Endothelial cell of umbilical vein (primary cell): ENCODE results near the gene ATXN1.

ENCODE experiments used
- EZH2 ChIP-seq: IDR thresholded peaks from 2 replicates; pipeline ENCODE4 v1.6.1; 2012; ENCODE audit warnings: borderline replicate concordance, low read depth, mild to moderate bottlenecking, moderate library complexity, low read length, inconsistent platforms; ENCODE audit not compliant: severe bottlenecking
- FOS ChIP-seq: IDR thresholded peaks from 2 replicates; pipeline ENCODE4 v1.6.1; 2011; ENCODE audit warnings: mild to moderate bottlenecking, low read length, moderate library complexity, borderline replicate concordance; ENCODE audit not compliant: insufficient read depth
- TF ChIP-seq, protein P1 (sequence below), 2 donors: IDR thresholded peaks; 1 replicate in 1 of 2; 2 replicates in 1 of 2; pipeline ENCODE4 v1.5.1; 2011; ENCODE audit warnings: low read length in 2 of 2, mild to moderate bottlenecking in 2 of 2, moderate library complexity in 2 of 2, control low read depth in 1 of 2, inconsistent platforms in 1 of 2, low read depth in 1 of 2; ENCODE audit not compliant: insufficient read depth in 1 of 2; ENCODE audit errors: extremely low read depth in 1 of 2

DNA sequence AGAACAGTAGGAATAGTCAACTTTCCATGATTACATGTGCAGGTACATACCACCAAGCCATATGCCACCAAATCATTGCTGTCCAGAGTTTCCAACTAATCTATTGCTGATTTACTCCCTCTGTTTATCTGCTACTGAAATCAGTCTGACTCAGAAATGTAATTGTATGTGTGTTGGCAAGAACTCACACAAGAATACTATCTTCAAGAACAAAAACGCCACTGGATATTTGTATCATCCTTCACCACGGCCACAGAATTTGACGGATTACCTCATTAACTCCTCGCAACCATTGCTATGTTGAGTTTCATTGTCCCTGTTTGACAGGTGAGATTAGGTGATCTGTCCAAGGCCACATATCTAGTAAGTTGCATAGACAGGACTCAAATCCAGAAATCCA lies 363.6 kb downstream of the ATXN1 start:
- no peak for TF ChIP-seq FOS
- TF ChIP-seq EZH2, result no peak
- TF ChIP-seq, protein P1, sequence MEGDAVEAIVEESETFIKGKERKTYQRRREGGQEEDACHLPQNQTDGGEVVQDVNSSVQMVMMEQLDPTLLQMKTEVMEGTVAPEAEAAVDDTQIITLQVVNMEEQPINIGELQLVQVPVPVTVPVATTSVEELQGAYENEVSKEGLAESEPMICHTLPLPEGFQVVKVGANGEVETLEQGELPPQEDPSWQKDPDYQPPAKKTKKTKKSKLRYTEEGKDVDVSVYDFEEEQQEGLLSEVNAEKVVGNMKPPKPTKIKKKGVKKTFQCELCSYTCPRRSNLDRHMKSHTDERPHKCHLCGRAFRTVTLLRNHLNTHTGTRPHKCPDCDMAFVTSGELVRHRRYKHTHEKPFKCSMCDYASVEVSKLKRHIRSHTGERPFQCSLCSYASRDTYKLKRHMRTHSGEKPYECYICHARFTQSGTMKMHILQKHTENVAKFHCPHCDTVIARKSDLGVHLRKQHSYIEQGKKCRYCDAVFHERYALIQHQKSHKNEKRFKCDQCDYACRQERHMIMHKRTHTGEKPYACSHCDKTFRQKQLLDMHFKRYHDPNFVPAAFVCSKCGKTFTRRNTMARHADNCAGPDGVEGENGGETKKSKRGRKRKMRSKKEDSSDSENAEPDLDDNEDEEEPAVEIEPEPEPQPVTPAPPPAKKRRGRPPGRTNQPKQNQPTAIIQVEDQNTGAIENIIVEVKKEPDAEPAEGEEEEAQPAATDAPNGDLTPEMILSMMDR (IDR thresholded peaks at IDR 0.05; ENCODE audit: extremely low read depth in 1 of 2, insufficient read depth in 1 of 2, low read depth in 1 of 2, low read length in 2 of 2), result no peak
